GM21528 (cell line): ENCODE data around the gene BROX.
"Not testable (repeated sequence)": the region's sequence is repeated elsewhere in the genome, so short reads cannot be mapped to it uniquely, and the experiment has no call there.

ENCODE experiments used
- ATAC-seq: cut with Tn5 transposase; IDR thresholded peaks from one replicate; pipeline ENCODE4 v1.9.1; 2021; ENCODE audit warnings: mild to moderate bottlenecking, moderate library complexity; ENCODE audit not compliant: unreplicated experiment, low FRiP score

Gene BROX, protein sequence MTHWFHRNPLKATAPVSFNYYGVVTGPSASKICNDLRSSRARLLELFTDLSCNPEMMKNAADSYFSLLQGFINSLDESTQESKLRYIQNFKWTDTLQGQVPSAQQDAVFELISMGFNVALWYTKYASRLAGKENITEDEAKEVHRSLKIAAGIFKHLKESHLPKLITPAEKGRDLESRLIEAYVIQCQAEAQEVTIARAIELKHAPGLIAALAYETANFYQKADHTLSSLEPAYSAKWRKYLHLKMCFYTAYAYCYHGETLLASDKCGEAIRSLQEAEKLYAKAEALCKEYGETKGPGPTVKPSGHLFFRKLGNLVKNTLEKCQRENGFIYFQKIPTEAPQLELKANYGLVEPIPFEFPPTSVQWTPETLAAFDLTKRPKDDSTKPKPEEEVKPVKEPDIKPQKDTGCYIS

DNA sequence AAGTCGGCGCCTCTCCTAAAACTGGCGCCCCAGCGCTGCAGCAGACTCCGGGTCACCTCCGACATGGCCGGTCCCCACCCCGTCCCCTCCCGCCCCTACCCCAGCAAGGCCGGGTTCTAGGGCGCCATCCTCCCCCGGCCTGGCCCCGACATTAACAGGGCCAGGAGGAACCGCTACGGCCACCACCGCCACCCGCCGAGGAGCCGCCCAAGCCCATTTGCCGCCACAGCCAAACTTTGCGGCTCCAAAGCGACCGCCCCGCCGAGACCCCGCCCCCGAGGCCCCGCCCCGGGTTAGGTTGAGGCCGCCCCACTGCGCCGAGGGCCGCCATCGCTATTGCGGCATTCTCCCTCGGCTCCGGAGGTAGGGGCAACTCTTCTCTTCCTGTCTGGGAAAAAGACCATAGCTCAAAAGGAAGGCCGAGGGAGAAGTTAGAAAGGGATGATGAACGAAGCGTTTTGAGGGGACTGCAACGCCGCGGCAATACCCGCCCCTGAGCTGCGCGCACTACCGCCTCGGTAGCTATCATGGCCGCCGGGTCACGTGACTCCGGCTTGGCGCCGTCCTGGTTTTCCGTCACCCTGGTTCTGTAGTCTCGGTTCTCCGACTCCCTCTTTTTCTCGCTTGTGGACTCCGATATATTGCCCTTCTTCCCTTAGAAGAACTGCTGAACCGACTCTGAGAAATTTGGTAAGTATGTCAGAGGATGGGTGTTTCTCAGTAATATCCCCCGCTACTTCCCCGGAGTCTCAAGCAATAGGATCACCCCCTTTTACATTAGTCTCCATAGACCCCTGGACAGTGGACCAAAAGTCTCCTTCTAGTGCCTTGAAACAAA lies at the start of gene BROX, which contains the start of gene AIDA:
Gene BROX (plus strand): TSS at position 312 of the 838 bp plus-strand sequence. CDS start 3,136 bp downstream, outside the sequence.
Gene AIDA (minus strand): TSS at position 239 of the 838 bp plus-strand sequence. CDS start 174 bp downstream, at position 65.
- peak; percentile 86 for ATAC-seq

DNA sequence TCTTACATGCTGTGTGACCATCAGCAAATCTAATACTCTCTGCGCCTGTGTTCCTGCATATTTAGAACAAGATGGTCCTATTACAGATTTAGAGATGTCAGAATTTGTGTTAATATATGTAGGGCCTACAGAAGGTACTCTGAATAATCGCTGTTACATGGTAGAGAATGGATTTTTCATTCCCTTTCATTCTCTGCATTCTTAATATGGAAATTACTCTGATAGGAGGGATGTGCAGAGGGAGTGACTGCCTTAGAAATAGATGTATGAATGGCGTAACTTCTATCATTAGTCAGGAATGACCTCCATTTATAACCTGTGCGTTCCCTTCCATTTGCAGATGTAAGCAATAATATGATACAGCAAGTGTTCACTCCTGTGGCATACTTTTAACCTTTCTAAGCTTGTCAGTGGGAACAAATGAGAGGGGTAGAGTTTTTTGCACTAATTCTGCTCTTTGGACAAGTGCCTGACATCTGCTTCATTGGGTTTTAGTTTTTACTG lies 48.9 kb upstream of the BROX start:
- ATAC-seq: no peak

DNA sequence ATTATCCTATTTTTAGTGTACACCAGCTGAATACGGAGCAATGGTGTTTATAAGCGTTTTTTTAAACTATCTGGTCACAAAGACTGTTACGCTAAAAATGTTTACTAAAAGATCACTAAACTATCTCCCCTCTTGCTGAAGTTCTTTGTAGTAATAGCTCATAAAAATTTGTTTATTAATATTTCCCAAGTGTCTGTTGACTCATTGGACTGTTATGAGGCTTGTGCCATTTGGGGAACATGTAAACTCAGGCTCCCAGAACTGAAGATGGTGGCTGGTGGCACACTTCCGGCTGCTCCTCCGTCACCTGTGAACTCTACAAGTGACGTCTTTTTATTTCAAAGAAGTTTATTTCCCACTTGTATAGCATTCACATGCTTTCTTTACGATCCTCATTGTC lies 46.4 kb upstream of the BROX start:
- ATAC-seq: no peak

DNA sequence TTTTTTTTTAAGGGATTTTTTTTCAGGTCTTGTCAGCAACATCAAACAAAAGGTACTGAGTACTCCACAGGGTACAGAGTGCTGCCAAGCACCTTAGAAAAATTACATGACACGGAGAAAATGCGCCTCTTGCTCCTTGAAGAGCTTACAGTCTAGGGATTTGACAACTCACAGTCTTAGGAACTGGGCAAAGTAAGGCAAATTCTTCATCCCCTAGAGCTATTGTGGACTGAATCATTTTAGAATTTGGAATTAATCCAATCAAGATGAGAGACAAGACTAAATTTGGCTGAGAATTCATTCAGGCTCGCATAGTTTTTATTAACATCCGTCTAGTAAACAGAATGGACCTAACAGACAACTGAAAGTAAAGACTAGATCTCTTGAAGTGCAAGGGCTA lies 44.2 kb upstream of the BROX start:
- not testable (repeated sequence) for ATAC-seq

DNA sequence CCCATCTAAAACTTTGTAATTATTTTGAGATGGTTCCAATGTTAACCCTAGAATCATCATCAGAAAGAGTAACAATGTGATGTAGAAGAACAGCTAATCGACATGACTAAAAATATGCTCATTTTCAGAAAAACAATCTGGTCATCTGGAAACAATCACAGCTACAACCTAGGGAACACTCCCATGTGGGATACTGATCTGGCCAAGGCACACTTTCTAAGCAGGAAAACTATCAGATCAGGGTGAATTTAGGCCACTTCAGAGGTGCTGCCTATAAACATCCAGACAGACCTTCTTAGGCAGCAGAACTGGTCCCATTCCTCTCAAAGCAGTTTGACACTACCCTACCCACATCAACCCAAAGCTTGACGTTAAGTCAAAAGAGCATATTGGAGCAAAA lies 43.3 kb upstream of the BROX start:
- ATAC-seq: not testable (repeated sequence)

DNA sequence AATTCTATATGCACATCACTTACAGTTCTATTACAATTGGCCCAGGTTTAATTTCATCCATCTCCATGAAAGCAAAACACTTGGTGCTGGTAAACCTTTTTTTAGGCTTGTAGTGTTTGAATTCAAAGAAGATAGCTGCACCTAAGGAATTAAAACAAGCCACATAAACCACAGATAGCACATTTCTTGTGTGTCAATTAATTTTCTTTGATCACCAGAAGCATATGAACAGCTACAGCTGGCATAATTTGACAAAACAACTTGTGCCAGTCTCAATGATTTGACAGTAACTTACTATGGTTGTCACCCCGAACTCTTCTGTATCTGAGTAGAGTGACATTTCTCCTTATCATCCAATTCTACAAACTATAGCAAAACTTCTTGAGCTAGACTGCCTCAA lies 42.3 kb upstream of the BROX start:
- no peak for ATAC-seq

DNA sequence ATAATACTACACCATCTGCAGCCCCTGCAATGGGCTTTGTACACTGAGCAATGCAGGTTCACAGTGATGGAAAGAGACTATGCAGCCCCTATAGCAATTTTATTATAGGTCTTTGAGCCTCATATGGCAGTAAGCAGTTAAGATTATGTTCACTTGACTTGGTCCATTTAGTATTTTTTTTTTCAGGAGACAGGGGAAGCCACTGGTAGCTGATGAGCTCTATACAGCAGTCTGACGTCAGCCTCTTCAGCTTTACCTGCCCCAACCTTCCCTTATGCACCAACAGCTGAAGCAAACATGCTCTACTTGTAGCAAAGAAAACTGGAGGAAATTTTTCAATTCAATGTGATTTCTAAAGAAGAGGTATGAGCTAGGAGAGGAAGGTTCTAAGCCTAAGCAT lies 32.3 kb upstream of the BROX start:
- ATAC-seq: no peak

DNA sequence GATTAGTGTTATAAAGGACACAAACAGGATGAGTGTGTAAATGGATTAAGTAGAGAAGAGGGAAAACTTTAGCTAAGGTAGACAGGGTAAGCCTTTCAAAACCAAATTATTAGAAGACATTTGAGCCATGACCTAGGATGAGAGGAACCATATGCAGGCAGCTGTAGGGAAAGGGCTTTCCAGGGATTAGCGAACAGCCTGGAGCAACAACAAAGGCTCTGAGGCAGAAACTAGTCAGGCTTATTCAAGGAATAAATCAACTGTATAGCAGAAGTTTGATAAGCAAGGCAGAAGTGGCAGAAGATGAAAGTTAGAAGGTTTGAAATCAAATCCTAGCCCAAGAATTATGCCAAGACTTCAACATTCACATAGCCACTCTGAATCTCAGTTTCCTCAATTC lies 21.3 kb upstream of the BROX start:
- ATAC-seq: no peak

DNA sequence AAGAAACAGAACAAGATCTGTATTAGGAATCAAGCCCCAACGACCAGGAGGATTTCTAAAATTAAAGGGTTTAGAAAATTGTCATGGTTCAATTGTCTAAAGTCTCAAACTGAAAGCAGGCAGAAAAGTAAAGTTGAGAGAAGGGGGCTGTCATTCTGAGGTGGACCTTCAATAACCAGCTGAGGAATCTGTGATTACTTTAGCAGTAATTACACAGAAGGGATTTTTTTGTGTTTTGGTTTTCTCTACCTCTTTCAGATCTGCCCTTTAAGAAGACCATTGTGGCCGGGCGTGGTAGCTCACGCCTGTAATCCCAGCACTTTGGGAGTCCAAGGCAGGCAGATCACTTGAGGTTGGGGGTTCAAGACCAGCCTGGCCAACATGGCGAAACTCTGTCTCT lies 17.4 kb upstream of the BROX start:
- no peak for ATAC-seq

DNA sequence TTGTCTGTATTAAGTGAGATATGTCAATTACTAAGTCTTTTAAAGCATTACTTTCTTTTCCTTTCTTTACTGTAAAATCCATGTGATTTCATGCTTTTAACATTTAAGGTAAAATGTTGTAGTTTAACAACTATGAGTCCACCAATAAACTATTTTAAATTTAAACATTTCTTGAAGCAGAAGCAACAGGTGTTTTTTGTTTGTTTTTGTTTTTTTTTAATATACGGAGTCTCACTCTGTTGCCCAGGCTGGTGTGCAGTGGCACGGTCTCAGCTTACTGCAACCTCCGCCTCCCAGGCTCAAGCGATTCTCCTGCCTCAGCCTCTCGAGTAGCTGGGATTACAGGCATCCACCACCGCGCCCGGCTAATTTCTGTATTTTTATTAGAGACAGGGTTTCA lies 15.6 kb upstream of the BROX start:
- ATAC-seq: no peak

DNA sequence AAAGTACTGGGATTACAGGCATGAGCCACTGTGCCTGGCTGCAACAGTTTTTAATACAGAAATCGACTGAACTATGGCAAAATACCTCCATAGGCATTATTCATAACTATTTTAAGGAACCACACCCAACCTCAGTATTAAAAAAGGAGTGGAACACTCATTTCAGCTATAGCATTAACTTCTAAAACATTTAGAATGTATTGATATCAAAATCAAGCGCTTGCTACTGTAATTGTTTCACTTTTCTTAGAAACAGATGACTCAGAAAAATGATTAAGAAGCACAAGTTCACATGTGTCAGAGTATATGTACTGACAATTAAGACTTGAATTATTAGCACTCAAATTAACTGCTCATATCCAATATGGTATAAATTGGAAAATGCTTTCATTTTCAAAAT lies 15.2 kb upstream of the BROX start:
- ATAC-seq: no peak

DNA sequence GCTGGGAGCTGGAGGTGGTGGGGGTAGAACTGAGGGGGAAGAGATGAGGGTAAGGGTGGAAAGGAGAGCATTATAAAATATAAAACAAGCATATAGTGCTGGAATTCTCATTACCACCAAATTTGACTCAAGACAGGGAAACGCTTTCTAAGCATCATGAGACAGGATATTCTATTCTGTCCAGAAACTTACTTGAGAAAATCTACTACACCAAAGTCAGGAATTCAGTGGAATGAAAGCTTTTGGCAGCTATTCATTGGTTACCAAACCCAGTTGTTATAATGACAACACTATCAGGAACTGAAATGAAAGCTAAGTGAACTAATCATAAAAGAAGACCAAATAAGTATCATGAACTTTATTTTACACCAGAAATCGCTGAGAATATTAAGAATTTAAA lies 14.5 kb upstream of the BROX start:
- ATAC-seq: no peak

DNA sequence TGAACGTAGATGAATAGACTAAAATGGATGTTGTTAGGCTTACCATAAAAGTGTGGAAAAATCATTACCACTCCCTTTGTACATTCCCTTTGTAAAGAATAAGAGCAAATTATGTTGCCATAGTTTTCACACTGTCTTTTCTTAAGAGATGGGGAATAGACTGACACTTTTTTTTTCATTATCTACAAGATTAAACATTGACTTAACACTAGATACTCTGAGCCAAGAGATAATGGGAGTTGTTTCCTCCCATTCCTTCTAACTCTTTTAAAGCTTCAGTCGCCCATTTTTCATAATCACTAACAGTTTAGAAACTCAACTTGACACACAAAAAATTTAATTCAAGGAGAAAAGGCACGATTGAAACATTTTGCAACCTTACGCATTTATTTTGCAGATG lies 10.2 kb upstream of the BROX start:
- no peak for ATAC-seq

DNA sequence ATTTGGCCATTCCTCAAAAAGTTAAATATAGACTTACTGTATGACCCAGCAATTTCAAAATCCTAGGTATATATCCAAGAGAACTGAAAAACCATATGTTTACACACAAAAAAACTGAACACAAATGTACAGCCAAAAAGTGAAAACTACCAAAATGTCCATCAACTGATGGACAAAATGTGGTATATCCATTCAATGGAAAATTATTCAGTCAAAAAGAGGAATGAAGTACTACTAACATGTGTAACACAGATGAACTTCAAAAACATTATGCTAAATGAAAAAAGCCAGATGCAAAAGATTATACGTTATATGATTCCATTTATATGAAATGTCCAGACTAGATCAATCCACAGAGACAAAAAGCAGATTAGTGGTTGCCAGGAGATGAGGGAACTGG lies 8.1 kb upstream of the BROX start:
- ATAC-seq: no peak

DNA sequence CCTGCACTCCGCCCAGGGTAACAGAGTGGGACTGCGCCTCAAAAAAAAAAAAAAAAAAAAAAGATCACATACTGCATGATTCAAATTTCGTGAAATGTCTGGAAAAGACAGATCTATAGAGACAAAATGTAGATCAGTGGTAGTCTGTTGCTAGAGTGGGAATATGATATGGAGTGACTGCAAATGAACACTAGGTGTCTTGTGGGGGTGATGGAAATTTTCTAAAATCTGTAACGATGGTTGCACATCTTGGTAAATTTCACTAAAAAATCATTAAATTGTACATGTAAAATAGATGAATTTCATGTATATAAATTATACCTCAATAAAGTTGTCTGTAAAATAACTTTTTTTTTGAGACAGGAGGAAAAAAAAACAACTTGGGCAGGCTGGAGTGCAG lies 5.5 kb upstream of the BROX start:
- ATAC-seq: no peak

DNA sequence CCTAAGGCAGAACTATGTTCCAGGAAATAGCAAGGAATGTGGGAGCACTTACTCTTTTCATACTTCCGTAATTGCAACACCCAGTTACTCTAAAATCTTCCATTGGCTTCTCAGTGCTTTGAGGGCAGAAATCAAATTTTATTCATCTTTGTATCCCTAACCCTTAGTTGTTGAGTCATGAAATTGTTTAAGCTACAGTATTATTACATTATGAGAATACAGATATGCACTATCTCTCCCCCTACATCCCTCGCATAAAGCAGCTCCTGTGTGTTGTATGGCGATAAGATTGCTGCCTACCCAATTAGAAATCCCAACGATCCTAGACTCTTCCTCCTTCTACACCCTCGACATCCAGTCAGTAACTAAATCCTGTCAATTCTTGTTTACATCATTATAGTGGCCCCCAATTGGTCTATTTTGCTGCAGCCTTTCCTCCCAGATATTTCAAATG lies 2.6 kb upstream of the BROX start:
- no peak for ATAC-seq

DNA sequence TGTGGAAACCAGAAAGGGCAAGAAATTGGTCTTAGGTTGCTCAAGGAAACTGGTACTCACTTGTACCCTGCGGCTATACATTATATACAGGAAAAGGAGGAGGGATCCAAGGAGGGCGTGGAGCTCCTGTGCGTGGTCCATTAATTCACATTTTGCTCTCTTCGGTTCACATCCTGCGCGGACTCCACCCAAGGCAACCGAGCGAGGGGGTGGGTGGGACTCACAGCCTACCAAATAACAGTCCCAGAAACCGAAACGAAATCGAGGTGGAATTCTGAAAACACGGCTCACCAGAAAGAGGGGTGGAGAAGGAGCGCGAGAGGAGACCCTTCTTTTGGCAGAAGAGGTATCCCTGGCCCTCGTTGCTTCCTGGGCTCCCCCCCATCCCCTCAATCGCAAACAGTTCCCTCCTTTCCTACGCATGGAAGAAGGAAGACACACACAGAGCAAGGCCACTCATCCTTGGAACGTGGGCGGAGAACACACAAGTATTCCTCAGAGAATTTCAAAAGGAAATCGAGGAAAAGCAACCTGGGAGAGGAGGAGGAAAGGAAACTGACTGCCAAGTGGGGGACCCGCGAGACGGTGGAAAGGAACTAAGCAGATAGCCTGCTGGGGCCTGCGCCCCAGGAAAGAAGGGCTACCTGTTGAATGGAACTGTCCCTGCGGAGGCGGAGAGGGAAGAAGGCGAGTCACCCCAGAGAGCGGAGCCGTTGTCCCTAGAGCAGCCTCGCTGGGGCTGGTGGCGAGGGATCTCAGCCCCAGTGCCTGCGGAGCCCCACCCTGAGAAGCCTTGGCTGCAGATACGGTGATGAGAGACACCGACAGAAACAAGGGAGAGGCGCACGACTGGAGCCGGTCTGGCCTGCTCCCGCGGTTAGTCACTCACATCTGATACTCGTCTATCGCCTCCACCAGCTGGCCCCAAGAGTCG lies 778 bp upstream of the BROX start:
- peak; percentile 43 for ATAC-seq

DNA sequence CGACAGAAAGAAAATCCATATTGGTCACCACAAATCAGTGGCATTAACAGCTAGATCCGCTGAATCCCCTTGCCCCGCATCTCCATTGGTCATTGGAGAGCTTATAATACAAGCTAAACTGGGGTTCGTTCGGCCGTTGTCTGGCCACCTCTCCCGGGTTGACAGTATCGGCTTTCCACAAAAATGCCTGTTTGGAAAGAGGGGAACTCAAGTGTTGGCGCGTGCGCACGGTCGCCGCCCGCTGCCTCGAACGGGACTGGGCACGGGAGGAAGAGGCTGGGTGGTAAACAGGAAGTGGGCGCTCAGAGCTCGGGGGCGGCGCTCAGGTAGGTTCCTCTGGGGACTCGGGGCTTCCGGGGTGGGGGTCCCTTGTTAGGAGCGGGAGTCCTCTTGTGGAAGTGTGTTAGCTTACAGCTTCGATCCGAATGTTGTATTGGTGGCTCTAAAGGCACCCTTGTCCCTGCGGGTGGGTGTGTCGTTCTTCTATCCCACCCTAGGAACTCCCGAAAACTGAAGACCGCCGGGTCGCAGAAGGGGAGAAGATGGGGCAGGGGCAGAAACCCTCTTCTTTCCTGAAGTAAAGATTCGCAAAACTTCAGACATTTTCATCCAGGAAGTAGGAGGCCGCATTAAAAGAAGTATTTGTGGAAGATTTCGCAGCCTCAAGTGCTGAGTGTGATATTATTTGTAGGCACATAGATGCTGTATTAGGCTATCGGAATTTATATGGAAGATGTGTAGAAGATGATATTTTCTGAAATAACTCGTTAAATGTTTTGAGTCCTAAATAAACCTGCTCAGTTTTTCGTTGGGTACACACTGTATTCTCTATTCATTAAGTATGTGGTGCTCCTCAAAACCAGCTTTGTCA lies 962 bp downstream of the BROX start:
- peak; percentile 65 for ATAC-seq

DNA sequence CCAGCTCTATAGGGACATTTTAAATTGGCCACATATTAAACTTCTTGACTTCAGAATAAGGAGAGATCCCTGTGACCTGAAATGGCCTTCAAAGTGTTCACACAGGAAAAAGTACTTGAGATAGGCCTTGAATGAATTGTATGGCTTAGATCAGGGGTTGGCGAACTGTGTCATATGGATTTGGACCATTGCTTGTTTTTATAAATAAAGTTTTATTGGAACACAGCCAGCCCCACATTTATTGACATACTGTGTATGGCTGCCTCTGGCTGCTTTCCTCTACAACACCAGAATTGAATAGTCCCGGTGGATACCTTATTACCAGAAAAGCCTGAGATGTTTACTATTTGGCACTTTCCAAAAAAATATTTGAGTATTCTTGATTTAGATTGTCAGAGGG lies 4.0 kb downstream of the BROX start:
- no peak for ATAC-seq
